Stimulated activated CD8-positive, alpha-beta memory T cell treated with anti-CD3 and anti-CD28 coated beads, Interleukin-15, amount 100 ng/mL, for 48 hours (primary cell): Measurements from ENCODE around the gene STARD13.

Experiments used
- DNase-seq, 2 donors: peaks; one replicate each; pipeline ENCODE4 v3.0.0-alpha.2; 2020; ENCODE audit warnings: low read depth in 2 of 2

The STARD13 gene

DNA sequence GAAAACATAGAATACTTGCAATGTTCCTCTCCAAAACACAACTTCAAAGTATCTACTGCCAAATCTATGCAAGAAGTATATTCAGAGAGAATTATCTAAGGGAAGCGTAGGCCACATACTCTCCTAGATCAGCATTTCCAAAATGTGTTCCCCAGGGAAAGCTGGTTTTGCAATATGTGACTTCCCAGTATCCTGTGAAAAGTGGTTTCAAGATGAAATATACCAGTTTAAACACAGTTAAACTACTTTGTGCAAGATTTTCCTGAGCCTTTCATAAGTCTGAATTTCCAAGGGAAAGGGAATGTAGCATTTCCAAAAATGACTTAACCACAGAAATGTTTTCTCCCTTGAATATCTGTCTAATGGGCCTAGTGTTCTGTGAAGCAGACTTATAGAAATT, 7.6 kb downstream of the STARD13 start:
- DNase-seq = no peak

GRCh38 chr13:33277037-33277740, 8.4 kb downstream of the STARD13 start:
- DNase-seq = no peak

DNA sequence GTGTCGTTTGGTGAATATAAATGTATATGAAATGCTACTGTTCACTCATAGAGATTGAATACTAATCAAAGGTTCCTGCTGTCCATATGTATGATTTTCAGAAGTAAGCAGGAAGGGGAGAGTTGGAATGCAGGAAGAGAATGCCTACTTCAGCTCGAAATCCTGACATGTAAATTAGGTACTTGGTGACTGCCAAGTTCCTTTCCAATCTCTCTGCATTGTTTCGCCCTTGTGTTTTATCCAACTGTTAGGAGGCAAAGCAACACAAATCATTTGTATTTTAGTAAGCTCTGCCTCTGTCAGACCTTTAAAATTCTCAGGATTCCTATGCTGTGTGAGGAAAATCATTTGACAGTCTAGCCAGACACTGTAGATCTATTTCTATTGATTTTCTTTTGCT, 9.0 kb downstream of the STARD13 start:
- DNase-seq = no peak

- DNase-seq = no peak
Measured at GRCh38 chr13:33275916-33276315, 9.6 kb downstream of the STARD13 start.

GRCh38 chr13:33274264-33274663, 11.3 kb downstream of the STARD13 start:
- no peak for DNase-seq

- DNase-seq = no peak
Measured at GRCh38 chr13:33272531-33273124, 12.9 kb downstream of the STARD13 start.

DNA sequence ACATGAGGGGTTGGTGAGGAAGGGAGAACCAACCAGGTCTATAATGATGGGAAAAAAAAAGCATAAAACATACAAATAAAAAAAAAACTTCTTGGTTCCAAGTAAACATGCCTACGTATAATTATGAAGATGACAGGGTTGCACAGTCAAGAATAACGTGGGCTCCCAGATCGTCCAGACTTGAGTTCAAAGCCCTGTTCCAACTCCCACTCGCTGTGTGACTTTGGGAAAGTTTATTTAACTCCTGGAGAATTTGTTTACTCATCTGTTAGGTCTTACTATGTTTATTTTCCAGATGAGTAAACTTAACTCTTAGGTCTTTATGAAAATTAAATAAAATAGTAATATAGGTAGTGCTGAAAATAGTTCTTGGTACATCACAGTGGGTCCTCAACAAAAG, 13.8 kb downstream of the STARD13 start:
- DNase-seq = no peak

- DNase-seq = no peak
Measured at GRCh38 chr13:33270895-33271538, 14.5 kb downstream of the STARD13 start.

DNA sequence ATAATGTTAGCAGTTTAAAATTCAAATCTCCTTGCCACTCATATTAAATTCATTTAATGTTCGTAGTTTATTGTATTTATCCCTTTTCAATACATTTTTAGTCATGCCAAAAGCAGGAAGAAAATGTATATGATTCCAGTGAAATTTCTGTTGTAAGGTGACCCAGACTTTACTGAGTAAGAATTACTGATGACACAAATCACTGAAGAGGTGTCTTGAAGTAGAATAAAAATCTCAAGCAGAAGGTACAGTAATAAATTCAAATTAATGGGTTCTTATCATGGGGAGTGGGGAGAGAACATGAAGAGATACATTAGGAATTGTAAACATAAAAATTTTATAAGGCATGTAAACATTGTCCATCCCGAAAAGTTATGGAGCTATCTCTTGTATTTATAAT, 19.9 kb downstream of the STARD13 start:
- DNase-seq = no peak

DNA sequence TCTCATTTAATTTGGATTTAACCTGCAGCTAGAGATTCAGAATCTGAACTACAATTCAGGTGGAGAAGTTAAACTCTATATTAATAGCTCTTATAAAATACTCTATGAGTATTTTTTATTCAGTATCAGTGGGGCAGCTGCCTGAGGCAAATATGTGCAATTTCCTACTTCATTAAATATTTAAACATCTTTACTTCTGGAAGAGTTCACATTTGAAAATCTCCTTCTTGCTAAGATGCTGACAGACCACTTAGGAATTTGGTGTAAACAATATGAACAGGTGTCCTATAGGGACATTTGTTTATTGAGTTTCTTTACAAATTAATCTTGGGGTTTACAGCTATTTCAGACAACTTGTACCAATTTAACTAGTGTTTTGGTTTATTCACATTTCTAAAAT, 20.4 kb downstream of the STARD13 start:
- DNase-seq = no peak

GRCh38 chr13:33264620-33264978, 21.0 kb downstream of the STARD13 start:
- no peak for DNase-seq

- DNase-seq = no peak
Measured at GRCh38 chr13:33263976-33264619, 21.5 kb downstream of the STARD13 start.

DNA sequence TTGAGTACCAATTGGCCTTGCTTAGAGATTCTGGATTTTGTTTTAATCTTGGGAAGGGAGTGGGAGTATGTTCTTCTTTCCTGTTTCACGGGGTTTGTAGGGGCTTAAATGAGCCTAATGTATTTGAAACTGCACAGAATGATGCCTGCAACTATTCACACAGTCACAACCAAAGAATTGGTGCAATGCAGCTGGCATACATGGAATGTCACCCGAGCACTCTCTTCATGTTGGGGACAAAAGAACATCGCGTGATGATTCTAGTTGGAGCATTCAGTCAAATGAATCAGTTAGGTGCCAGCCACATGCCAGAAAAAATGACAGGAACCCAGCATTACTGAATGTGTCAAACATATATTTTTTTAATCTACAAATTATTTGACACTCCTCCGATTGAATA, 22.1 kb downstream of the STARD13 start:
- DNase-seq = no peak

DNA sequence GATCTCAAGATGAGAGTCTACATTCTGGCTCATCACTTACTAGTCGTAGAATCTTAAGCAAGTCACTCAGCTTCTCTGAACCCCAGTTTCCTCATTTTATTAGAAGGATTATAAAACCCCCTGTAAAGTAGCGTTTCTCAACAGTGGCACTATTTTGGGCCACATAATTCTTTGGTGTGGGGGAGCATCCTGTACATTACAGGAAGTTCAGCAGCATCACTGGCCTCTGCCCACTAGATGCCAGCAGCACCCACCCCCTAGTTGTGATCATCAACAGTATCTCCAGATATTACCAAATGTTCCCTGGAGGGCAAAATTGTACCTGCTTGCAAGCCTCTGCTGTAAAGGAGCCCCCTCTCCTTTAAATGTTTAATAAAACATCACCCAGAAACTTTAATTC, 22.6 kb downstream of the STARD13 start:
- DNase-seq = no peak

DNA sequence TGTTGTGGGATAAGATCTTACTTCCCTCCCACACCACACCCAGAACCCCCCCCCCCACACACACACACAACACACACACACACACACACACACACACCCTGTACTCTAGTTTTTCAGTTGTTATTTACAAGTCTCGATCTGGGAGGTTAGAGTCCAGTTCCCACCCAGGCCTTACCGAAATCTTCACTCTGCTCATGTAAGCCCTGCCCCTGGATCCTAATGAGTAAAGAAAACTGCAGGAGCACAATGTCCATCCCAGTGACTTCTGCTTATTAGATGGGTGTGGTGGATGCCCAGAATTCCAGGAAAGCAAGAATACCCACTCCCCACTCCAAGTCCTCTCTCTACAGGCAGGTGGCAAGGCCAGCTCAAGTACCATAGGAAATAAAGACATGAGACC, 23.0 kb downstream of the STARD13 start:
- no peak for DNase-seq

- DNase-seq = no peak
Measured at GRCh38 chr13:33262062-33262487, 23.5 kb downstream of the STARD13 start.

GRCh38 chr13:33261387-33262061, 24.0 kb downstream of the STARD13 start:
- no peak for DNase-seq

GRCh38 chr13:33260168-33261098, 25.1 kb downstream of the STARD13 start:
- DNase-seq = no peak

- DNase-seq = no peak
Measured at GRCh38 chr13:33259296-33259695, 26.3 kb downstream of the STARD13 start.

- DNase-seq = no peak
Measured at GRCh38 chr13:33258808-33259193, 26.8 kb downstream of the STARD13 start.
